ENCODE measurements around the gene FAM222B.
"Not testable (repeated sequence)": the region's sequence is repeated elsewhere in the genome, so short reads cannot be mapped to it uniquely, and the experiment has no call there.

FAM222B gene

GRCh38 chr17:28744104-28744971 lies 98.3 kb downstream of the FAM222B start:
- DNase-seq = peak; percentile 78

- peak; percentile 85 for DNase-seq
Observed at GRCh38 chr17:28743243-28744103, 99.1 kb downstream of the FAM222B start, which contains the start of gene TRAF4. Gene TRAF4 (plus strand): TSS chr17:28744011. CDS start chr17:28744113, 102 bp downstream.

- no peak for DNase-seq
Observed at GRCh38 chr17:28741358-28742349, 100.9 kb downstream of the FAM222B start.

DNA sequence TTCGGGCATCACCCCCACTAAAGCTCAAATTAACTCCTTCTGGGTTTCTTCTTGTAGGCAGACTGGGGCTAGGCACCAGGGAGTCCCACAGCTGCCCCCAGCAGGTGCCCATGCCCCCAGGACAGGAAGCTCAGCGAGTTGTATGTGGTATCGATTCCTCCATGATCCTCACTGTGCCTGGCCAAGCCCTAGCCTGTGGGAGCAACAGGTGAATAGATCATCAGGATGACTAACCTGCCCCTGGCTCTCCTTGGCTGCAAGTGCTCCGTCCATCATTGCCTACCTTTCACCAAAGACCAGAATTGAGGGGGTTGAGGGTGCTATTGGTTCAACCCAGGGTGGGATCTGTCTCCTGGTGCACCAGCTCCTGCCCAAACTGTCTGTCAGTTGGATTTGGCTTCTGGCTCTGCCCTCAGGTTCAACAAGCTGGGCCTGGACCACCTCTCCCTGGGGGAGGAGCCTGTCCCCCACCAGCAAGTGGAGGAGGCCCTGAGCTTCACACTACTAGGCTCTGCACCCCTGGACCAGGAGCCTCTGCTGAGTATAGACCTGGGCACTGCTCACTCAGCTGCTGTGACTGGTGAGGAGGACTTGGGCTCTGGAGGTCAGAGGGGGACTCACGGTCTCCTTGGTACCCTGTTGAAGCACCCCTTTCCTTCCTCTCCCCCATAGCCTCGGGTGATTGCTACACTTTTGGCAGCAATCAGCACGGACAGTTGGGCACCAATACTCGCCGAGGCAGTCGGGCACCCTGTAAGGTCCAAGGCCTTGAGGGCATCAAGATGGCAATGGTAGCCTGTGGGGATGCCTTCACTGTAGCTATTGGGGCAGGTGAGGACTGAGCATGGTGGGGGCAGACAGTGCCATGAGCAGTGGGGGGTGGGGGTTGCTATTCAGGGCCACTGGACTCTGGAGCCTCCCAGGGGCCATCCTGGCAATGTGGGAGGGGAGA lies 101.9 kb downstream of the FAM222B start:
- no peak for DNase-seq

DNA sequence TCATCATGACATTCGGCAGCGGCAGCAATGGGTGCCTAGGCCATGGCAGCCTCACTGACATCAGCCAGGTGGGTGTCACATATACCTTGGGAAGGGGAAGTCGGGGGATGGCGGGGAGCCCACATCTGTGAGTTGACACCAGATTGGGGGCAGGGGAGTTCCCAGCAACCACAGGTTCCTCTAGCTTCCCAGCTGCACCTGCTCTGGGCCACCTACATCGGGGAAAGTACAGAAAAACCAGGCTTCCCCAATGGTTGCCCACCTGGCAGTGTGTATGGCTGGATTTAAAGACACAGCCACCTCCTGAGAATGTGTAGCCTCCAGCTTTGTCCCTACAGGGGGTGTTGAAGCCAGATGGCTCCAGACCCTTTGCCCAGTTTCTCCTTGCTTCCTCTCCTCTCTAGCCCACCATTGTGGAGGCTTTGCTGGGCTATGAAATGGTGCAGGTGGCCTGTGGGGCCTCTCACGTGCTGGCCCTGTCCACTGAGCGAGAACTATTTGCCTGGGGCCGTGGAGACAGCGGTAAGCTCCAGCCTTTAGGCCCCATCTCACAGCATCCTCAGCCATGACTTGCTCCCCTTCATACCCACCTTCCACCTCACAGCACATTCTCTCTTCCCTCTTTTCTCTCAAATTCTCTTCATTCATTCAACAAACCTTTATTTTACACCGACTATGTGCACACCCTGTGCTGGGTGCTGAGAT lies 103.8 kb downstream of the FAM222B start:
- peak; percentile 47 for DNase-seq

DNA sequence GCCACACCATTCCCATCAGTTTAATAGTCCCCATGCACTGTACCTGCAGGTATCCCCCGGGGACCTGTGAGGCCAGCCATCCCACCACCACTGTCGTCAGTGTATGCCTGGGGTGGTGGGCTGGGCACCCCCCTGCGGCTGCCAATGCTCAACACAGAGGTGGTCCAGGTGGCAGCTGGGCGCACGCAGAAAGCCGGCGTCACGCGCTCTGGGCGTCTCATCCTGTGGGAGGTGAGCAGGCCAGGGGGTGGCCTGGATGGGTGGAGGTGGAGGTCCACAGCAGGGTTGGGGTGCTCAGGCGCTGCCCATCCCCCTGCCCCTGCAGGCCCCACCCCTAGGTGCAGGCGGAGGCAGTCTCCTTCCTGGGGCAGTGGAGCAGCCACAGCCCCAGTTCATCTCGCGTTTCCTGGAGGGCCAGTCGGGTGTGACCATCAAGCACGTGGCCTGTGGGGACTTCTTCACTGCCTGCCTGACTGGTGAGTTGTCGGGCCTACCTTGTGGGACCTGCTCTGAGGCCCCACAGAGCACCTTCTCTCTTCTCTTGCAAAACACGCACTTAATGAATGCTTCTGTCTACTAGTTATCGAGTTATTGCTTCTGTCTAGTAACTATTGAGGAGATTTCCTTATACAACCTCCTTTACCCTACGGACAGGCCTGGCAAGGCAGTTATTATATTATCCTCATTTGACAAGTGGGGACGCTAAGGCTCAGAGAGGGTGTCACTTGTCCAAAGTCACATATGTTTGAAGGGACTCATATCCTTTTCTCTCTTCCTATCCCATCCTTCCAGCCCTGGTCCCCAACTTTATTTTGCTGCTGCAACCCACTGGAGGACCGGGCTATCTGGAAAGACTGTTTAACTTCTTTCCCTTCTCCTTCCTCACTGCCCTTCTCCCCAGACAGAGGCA lies 104.6 kb downstream of the FAM222B start:
- DNase-seq = no peak

- DNase-seq = no peak
Observed at GRCh38 chr17:28737316-28737715, 105.3 kb downstream of the FAM222B start.

DNA sequence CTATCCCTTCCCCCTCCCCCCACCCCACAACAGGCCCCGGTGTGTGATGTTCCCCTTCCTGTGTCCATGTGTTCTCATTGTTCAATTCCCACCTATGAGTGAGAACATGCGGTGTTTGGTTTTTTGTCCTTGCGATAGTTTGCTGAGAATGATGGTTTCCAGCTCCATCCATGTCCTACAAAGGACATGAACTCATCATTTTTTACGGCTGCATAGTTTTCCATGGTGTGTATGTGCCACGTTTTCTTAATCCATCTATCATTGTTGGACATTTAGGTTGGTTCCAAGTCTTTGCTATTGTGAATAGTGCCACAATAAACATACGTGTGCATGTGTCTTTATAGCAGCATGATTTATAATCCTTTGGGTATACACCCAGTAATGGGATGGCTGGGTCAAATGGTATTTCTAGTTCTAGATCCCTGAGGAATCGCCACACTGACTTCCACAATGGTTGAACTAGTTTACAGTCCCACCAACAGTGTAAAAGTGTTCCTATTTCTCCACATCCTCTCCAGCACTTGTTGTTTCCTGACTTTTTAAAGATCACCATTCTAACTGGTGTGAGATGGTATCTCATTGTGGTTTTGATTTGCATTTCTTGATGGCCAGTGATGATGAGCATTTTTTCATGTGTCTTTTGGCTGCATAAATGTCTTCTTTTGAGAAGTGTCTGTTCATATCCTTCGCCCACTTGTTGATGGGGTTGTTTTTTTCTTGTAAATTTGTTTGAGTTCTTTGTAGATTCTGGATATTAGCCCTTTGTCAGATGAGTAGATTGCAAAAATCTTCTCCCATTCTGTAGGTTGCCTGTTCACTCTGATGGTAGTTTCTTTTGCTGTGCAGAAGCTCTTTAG lies 106.4 kb downstream of the FAM222B start:
- not testable (repeated sequence) for DNase-seq

- DNase-seq = no peak
Observed at GRCh38 chr17:28735242-28735722, 107.3 kb downstream of the FAM222B start.

DNA sequence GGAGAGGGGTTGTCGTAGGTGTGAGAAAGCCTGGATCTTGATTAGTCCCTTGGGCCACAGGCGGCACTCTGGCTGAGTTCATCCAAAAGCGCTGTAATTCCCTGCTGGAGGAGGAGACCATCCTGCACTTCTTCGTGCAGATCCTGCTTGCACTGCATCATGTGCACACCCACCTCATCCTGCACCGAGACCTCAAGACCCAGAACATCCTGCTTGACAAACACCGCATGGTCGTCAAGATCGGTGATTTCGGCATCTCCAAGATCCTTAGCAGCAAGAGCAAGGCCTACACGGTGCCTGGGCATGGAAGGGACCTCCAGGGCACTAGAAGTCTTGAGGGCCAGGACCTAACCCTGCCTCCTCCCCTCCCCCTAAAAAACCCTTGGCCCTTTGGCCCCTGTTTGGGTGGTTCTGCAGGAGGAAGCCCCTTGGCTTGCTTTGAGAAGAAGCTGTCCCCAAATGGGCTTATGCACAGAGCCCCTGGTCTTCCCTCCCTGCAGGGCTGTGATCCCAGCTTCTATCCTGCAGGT lies 107.8 kb downstream of the FAM222B start:
- no peak for DNase-seq

DNA sequence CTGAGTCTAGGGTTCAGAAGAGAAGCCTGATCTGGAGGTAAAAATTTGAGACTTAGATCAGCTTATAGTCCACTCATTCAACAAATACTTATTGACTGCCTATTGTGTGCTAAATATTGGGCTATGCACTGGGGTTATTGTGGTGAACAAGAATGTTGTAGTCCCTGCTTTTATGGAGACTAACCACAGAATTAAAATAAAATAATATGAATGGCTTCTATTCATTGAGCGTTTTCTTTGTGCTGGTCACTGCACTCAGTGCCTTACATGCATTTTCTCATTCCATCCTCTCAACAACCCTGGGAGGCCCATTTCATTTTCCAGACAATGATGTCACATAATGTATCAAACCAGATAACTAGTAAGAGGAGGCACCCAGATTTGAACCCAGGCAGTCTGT lies 109.2 kb downstream of the FAM222B start:
- no peak for DNase-seq

DNA sequence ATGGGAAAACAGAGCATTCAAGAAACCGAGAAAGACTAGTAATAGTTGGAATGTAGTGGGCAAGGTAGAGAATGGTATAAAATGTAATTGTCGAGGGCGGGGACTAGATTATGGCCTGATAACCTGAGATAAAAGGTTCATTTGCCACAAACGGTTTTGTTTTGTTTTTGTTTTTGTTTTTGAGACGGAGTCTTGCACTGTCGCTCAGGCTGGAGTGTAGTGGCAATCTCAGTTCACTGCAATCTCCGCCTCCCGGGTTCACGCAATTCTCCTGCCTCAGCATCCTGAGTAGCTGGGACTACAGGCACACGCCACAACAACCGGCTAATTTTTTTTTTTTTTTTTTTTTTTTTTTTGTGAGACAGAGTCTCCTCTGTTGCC lies 112.7 kb downstream of the FAM222B start:
- no peak for DNase-seq

DNA sequence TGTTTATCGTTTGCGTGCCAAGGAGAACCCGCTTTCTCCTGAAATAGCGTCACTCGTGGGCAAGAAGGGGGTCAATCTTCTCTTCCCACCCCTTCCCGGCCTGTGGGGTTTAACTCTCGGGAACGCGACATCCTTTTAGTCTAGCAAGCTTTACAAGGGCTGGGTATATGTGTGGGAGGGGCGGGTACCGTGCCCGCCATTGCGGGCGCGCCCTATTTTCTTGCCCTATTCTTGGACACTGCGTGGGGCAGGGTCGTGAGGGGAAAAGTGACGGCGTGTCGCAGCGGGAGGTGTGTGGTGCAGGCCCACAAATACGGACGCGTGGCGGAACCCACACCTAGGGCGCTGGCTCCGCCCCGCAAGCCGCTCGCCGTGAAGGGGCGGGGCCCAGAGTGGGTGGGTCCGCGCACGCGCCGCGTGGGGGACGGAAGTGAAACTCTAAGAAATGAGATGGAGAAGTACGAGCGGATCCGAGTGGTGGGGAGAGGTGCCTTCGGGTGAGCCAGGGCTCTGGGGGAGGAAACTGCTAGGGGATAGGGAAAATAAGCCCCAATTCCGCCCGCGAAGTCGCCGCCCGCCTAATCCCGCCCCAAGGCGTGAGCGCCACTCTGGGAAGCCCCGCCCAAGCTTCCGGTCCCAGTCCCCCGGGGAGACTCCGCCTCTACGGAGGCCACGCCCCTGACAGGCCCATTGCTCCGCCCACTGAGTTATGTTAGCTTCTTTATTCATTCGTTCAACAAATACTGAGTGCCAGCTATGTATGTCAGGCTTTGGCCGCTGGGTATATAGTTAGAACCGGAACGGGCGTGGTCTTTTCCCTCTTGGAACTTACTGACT lies 114.0 kb downstream of the FAM222B start, which contains the start of gene NEK8:
Gene NEK8 (plus strand): TSS at position 425 of the 837 bp plus-strand sequence. CDS start 26 bp downstream, at position 451.
- peak; percentile 99 for DNase-seq

GRCh38 chr17:28726627-28727491 lies 115.7 kb downstream of the FAM222B start:
- DNase-seq = peak; percentile 96

GRCh38 chr17:28726226-28726626 lies 116.4 kb downstream of the FAM222B start, which contains the start of gene TLCD1:
Gene TLCD1 (minus strand): TSS chr17:28726233. CDS start chr17:28726097, 136 bp downstream.
- DNase-seq = peak; percentile 87
